Measurements from ENCODE around the gene UCN3. TPM values are rescaled to one million over a fixed set of nuclear protein-coding genes. Genes with fewer than 3 reads are reported as not detected.

Gene UCN3
- total RNA-seq, 1 experiment from 2014 or later: not detected

DNA sequence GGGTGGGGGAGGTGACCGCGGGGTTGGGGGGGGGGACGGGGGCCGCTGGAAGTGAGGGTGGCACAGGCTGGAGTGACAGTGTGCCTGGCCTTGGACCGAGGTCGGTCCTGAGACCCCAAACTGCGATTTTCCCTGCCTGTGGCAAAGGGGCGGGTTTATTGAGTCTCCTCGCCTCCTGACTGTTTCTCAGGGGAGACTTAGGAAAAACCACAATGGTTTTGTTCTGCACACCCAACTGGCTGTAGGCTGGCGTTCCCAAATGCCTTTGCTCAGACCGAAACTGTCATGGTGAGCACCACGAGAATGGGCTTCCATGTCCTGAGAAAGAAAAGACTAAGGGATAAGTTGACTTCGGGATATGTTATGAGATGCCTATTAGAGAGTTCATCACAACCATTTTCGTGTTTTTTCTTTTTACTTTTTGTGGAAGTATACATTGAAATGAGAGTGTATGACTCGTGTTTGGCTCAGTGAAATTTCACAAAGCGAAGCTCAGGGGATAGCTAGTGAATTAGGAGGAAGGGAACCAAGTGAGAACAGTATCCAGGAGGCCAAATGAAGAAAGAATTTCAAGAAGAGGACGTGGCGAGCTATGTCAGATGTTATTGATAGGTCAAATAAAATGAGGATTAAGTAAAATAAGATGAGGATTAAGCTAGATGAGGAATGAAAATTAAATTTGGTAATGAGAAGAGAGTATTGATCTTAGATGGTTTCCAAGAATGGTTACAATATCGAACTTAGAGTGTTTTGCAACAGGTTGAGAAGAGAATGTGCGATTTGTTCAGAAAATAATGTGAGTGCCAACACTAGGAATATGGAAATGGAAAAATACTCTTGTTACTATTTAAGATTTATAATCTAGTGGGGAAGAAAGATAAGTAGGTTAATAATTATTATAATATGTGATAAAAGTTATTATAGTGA, 48.5 kb downstream of the UCN3 start:
- H3K18ac ChIP-seq (ENCODE audit: insufficient read length, low read depth, low read length): no peak overlapping the region
- H2AFZ ChIP-seq (ENCODE audit: low read length): no peak overlapping the region
- TF ChIP-seq, protein P1, sequence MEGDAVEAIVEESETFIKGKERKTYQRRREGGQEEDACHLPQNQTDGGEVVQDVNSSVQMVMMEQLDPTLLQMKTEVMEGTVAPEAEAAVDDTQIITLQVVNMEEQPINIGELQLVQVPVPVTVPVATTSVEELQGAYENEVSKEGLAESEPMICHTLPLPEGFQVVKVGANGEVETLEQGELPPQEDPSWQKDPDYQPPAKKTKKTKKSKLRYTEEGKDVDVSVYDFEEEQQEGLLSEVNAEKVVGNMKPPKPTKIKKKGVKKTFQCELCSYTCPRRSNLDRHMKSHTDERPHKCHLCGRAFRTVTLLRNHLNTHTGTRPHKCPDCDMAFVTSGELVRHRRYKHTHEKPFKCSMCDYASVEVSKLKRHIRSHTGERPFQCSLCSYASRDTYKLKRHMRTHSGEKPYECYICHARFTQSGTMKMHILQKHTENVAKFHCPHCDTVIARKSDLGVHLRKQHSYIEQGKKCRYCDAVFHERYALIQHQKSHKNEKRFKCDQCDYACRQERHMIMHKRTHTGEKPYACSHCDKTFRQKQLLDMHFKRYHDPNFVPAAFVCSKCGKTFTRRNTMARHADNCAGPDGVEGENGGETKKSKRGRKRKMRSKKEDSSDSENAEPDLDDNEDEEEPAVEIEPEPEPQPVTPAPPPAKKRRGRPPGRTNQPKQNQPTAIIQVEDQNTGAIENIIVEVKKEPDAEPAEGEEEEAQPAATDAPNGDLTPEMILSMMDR (conservative IDR thresholded peaks at IDR 0.05): no peak

More for the DNA sequence above, 48.5 kb downstream of the UCN3 start:
- Histone ChIP-seq H2BK20ac (ENCODE audit: low read depth, low read length, poor library complexity, severe bottlenecking) (no peak overlapping the region), H3K79me1 (ENCODE audit: insufficient read depth, low read depth, low read length, poor library complexity, severe bottlenecking) (no peaks in the 10 kb centered on the region), H3K23me2 (ENCODE audit: insufficient read length, low read depth, low read length, poor library complexity, severe bottlenecking) (peaks cover 5% of the 10 kb centered on the region), H4K91ac (ENCODE audit: insufficient read length, low read depth, low read length) (no peak overlapping the region), H3K9ac (ENCODE audit: extremely low read depth, insufficient read length, low read length) (peak overlapping the region; percentile 48), H3T11ph (ENCODE audit: low read length) (no peak overlapping the region), H3K4me1 (ENCODE audit: insufficient read depth, low read length) (peaks cover 2% of the 10 kb centered on the region; the same call in 1 of the 2 replicates), H3K27ac (ENCODE audit: insufficient read length, low read depth, low read length) (no peak overlapping the region), H3K14ac (ENCODE audit: insufficient read depth, low read length) (no peak overlapping the region), H3K4me2 (ENCODE audit: insufficient read depth, insufficient read length, low read length) (peak overlapping the region; percentile 76), H2BK5ac (ENCODE audit: insufficient read length, low read length) (no peak overlapping the region), H2BK120ac (ENCODE audit: low read depth, low read length, poor library complexity, severe bottlenecking) (no peak overlapping the region), H4K8ac (replicated peaks; ENCODE audit: insufficient read length, low read depth, low read length) (no peak overlapping the region), H3K23ac (ENCODE audit: insufficient read length, low read depth, low read length) (no peak overlapping the region), H3K79me2 (ENCODE audit: insufficient read depth, low read length) (peaks cover 22% of the 10 kb centered on the region; the same call in 1 of the 2 replicates), H4K20me1 (ENCODE audit: control insufficient read depth, insufficient read depth, insufficient read length) (no peaks in the 10 kb centered on the region), H4K5ac (ENCODE audit: insufficient read length, low read depth, low read length) (no peak overlapping the region), H3K4ac (ENCODE audit: low read depth, low read length) (no peak overlapping the region), H2AK5ac (ENCODE audit: insufficient read length, low read length) (no peak overlapping the region), H2BK15ac (ENCODE audit: low read depth, low read length) (no peak overlapping the region), H3K56ac (ENCODE audit: insufficient read length, low read depth, low read length) (no peak overlapping the region), H3K27me3 (ENCODE audit: insufficient read depth, low read length) (no peaks in the 10 kb centered on the region), H3K9me3 (ENCODE audit: control insufficient read depth, low read depth, low read length) (no peaks in the 10 kb centered on the region), H2BK12ac (ENCODE audit: insufficient read length, low read depth, low read length) (no peak overlapping the region)
- Mint-ChIP-seq H3K27me3 (ENCODE audit: low read depth) (0 out of 2 replicates have a peak, but pooled peaks cover 1% of the 10 kb centered on the region), H3K36me3 (ENCODE audit: insufficient read depth in 1 of 3, low read depth in 3 of 3) (peaks cover 0 to 8% (median 8%) of the 10 kb centered on the region in 3 experiments; a peak in 5 of 7 replicates), H3K4me1 (peaks cover 24 to 25% of the 10 kb centered on the region in 2 experiments), H3K9me3 (peaks cover 2 to 16% of the 10 kb centered on the region in 2 experiments; a peak in 4 of 5 replicates), H3K4me3 (no peak overlapping the region), H3K27ac (no peak overlapping the region)
- WGBS (ENCODE audit: extremely low coverage, insufficient read length, low lambda C conversion rate): 100% methylated on average over 1 of the region's 20 CpGs
- peak; percentile 28 for DNase-seq

All from H9 (cell line).